K562 (cell line): ENCODE measurements around the gene RBBP4. TPM values are rescaled to one million over a fixed set of nuclear protein-coding genes. Genes with fewer than 3 reads are reported as not detected.

Experiments
- ATAC-seq: fragments of 200-7000 bp; cut with Tn5 transposase; 3 replicates; pipeline ENCODE4 v1.9.1; 2020; ENCODE audit warnings: moderate library complexity
- BruUV-seq: library from RNA; stranded (reverse); fragments of 400-500 nt; replicated peaks from 2 replicates; lab custom pipeline; 2021; lab: Mats Ljungman, UMichigan
- CTCF ChIA-PET: fragments of 300-600 bp; formaldehyde crosslinking; extraction: SDS; loops from one replicate; lab custom pipeline; 2021; ENCODE audit warnings: low intra/inter-chr PET ratio; lab: Yijun Ruan, JAX
- POLR2A ChIA-PET: fragments of 300-600, 350-650 bp; sonication (Branson Sonifier 250); formaldehyde crosslinking; extraction: SDS; loops from one replicate; lab custom pipeline; 2021; ENCODE audit warnings: antibody characterized with exemption, inconsistent platforms; lab: Yijun Ruan, JAX
- DNase-seq, 4 experiments: peaks; one replicate each; pipeline versions ENCODE4 v3.0.0 to v3.0.0-alpha.2; 2011 to 2018; ENCODE audit warnings: low spot score in 3 of 4, mixed read lengths in 3 of 4; ENCODE audit errors: extremely low read depth in 1 of 4
- FAIRE-seq: peaks from 2 replicates; lab custom pipeline; 2011; peaks lifted over from hg19 to GRCh38; lab: Jason Lieb, UNC
- H2AFZ ChIP-seq: 2 replicates; pipeline ENCODE4 v1.6.0; 2011; ENCODE audit warnings: low read depth, low read length, control low read depth, inconsistent platforms
- H3K27ac ChIP-seq: fragments of 200-600 bp; 3 replicates; pipeline ENCODE4 v1.8.0; 2011; ENCODE audit warnings: low read depth, mild to moderate bottlenecking, control low read depth, inconsistent platforms, low read length, moderate library complexity, mixed read lengths; ENCODE audit errors: extremely low read depth
- H3K27me3 ChIP-seq, 2 experiments: fragments of 300-600 bp in 1 of 2; 2 replicates in 1 of 2; 3 replicates in 1 of 2; pipeline versions ENCODE4 v1.6.0 to v1.8.0; 2011; ENCODE audit warnings: inconsistent platforms in 2 of 2, low read length in 2 of 2, mild to moderate bottlenecking in 1 of 2, mixed read lengths in 1 of 2, moderate library complexity in 1 of 2; ENCODE audit not compliant: control insufficient read depth in 2 of 2, insufficient read depth in 2 of 2
- H3K36me3 ChIP-seq: fragments of 300-600 bp; 3 replicates; pipeline ENCODE4 v1.8.0; 2011; ENCODE audit warnings: mild to moderate bottlenecking, low read length, inconsistent platforms; ENCODE audit not compliant: control insufficient read depth, insufficient read depth
- H3K4me1 ChIP-seq, 2 experiments: fragments of 200-600 bp in 1 of 2; replicated peaks in 1 of 2; 2 replicates in 1 of 2; 3 replicates in 1 of 2; pipeline versions ENCODE4 v1.5.1 to v1.8.0; 2011; ENCODE audit warnings: inconsistent platforms in 2 of 2, low read length in 2 of 2, mild to moderate bottlenecking in 1 of 2, mixed read lengths in 1 of 2, moderate library complexity in 1 of 2; ENCODE audit not compliant: control insufficient read depth in 2 of 2, insufficient read depth in 2 of 2
- H3K4me2 ChIP-seq: 2 replicates; pipeline ENCODE4 v1.6.1; 2011; ENCODE audit warnings: low read length, control low read depth, inconsistent platforms, mixed read lengths; ENCODE audit not compliant: insufficient read depth
- H3K4me3 ChIP-seq: fragments of 200-600 bp; sonication (generic), shearing (Covaris generic); 2 replicates; pipeline ENCODE4 v1.5.1; 2016; ENCODE audit warnings: control low read depth, inconsistent platforms
- H3K79me2 ChIP-seq: fragments of 200-600 bp; 3 replicates; pipeline ENCODE4 v1.8.0; 2011; ENCODE audit warnings: low read length, inconsistent platforms; ENCODE audit not compliant: control insufficient read depth, insufficient read depth
- H3K9ac ChIP-seq, 2 experiments: 2 replicates each; pipeline versions ENCODE4 v1.6.0 to v1.6.1; 2011; ENCODE audit warnings: low read depth in 2 of 2, low read length in 2 of 2, control low read depth in 1 of 2, inconsistent platforms in 1 of 2, mild to moderate bottlenecking in 1 of 2, mixed read lengths in 1 of 2; ENCODE audit not compliant: insufficient read depth in 1 of 2
- H3K9me1 ChIP-seq: one replicate; pipeline ENCODE4 v1.6.0; 2011; ENCODE audit warnings: inconsistent platforms, mild to moderate bottlenecking, low read length, moderate library complexity; ENCODE audit not compliant: control insufficient read depth, insufficient read depth
- H3K9me3 ChIP-seq: replicated peaks from 2 replicates; pipeline ENCODE4 v1.5.1; 2011; ENCODE audit warnings: low read depth, low read length, inconsistent platforms; ENCODE audit not compliant: control insufficient read depth, insufficient read depth
- H4K20me1 ChIP-seq: replicated peaks from 2 replicates; pipeline ENCODE4 v1.6.1; 2011; ENCODE audit warnings: low read length, inconsistent platforms, mixed read lengths; ENCODE audit not compliant: control insufficient read depth, insufficient read depth
- ARID3A ChIP-seq: IDR thresholded peaks from 2 replicates; pipeline ENCODE4 v1.6.1; 2012; ENCODE audit warnings: low read depth, low read length, improper control_type of control experiment, borderline replicate concordance
- BMI1 ChIP-seq: fragments of 150-350 bp; IDR thresholded peaks from 2 replicates; pipeline ENCODE4 v1.6.1; 2014; ENCODE audit warnings: low read length
- CBFA2T3 ChIP-seq: fragments of 450-650 bp; IDR thresholded peaks from 2 replicates; pipeline ENCODE4 v1.6.1; 2017
- CXXC5 ChIP-seq: fragments of 250-450 bp; sonication (Bioruptor Pico); IDR thresholded peaks from 2 replicates; pipeline ENCODE4 v1.8.0; 2022; ENCODE audit warnings: inconsistent platforms, mild to moderate bottlenecking, moderate library complexity
- DACH1 ChIP-seq: fragments of 450-650 bp; IDR thresholded peaks from 2 replicates; pipeline ENCODE4 v1.6.1; 2018; ENCODE audit not compliant: partially characterized antibody
- EGR1 ChIP-seq: fragments of 450-650 bp; conservative IDR thresholded peaks from 2 replicates; pipeline ENCODE4 v1.6.1; 2017; ENCODE audit warnings: mild to moderate bottlenecking
- EP400 ChIP-seq: fragments of 450-650 bp; IDR thresholded peaks from 2 replicates; pipeline ENCODE4 v1.6.1; 2017; ENCODE audit warnings: antibody characterized with exemption, mild to moderate bottlenecking, moderate library complexity
- KDM1A ChIP-seq, 2 experiments: fragments of 450-650 bp; IDR thresholded peaks; 2 replicates each; pipeline ENCODE4 v1.6.1; 2016; ENCODE audit warnings: mild to moderate bottlenecking in 2 of 2
- MNT ChIP-seq, 2 experiments: fragments of 450-650 bp; conservative IDR thresholded peaks; 2 replicates each; pipeline ENCODE4 v1.6.1; 2017; ENCODE audit warnings: mild to moderate bottlenecking in 2 of 2, moderate library complexity in 2 of 2
- RFX1 ChIP-seq: fragments of 450-650 bp; IDR thresholded peaks from 2 replicates; pipeline ENCODE4 v1.6.1; 2016; ENCODE audit warnings: mild to moderate bottlenecking, moderate library complexity
- SIN3A ChIP-seq, 2 experiments: fragments of 150-350 bp in 1 of 2; IDR thresholded peaks; 2 replicates each; pipeline ENCODE4 v1.6.1; 2011 to 2016; ENCODE audit warnings: borderline replicate concordance in 2 of 2, low read depth in 2 of 2, low read length in 2 of 2, mild to moderate bottlenecking in 2 of 2, moderate library complexity in 2 of 2; ENCODE audit not compliant: control insufficient read depth in 1 of 2
- TAL1 ChIP-seq: fragments of 450-650 bp; IDR thresholded peaks from 2 replicates; pipeline ENCODE4 v1.6.1; 2016; ENCODE audit warnings: mild to moderate bottlenecking
- TFAP4 ChIP-seq: sonication (generic); formaldehyde crosslinking; IDR thresholded peaks from 2 replicates; pipeline ENCODE4 v1.8.0; 2022; ENCODE audit warnings: missing genetic modification reagents, mild to moderate bottlenecking, moderate library complexity, borderline replicate concordance
- ZBTB7A ChIP-seq: IDR thresholded peaks from 2 replicates; pipeline ENCODE4 v1.6.1; 2011; ENCODE audit warnings: low read depth, mild to moderate bottlenecking, low read length, moderate library complexity, borderline replicate concordance; ENCODE audit not compliant: control insufficient read depth
- WGBS: fragments of 100-300 bp; shearing (Covaris generic); methylation state at CpG from one replicate; pipeline ENCODE4 v1.1.6; 2016; ENCODE audit warnings: low coverage, mixed read lengths; ENCODE audit not compliant: insufficient coverage; ENCODE audit errors: missing lambda C conversion rate; 5-methylcytosine and 5-hydroxymethylcytosine counted together
- in situ Hi-C: fragments of 300-500 bp; cut with MboI; formaldehyde crosslinking; loops from 4 replicates; pipeline ENCODE4 v1.15.0; 2018; ENCODE audit warnings: inconsistent platforms, mixed read lengths
- intact Hi-C: fragments of 100-400 bp; cut with micrococcal nuclease; formaldehyde crosslinking; loops from 2 replicates; pipeline ENCODE4 v1.14.2; 2022
- polyA plus RNA-seq, 8 experiments: library from polyadenylated mRNA; depleted of rRNA in 4 of 8; stranded (reverse) in 5 of 8; unstranded in 3 of 8; fragments of >200 nt; fragmentation: Nextera tagmentation in 2 of 8; fragmentation: Illumina TruSeq in 1 of 8; extraction: Ambion mirVana in 2 of 8; extraction: Trizol in 1 of 8; gene quantifications; 2 replicates each; pipeline versions ENCODE4 v1.2.1 to v1.2.3, GENCODE V29; 2011 to 2014; ENCODE audit warnings: inconsistent platforms in 1 of 8, missing spikeins in 1 of 8
- total RNA-seq, 7 experiments: library from RNA; depleted of rRNA in 6 of 7; stranded (reverse); fragments of >200 nt in 6 of 7; fragmentation: Illumina TruSeq in 2 of 7; extraction: Trizol in 2 of 7; gene quantifications; 2 replicates each; pipeline versions ENCODE4 v1.2.1 to v1.2.3, GENCODE V29; 2011 to 2021; ENCODE audit warnings: low replicate concordance in 1 of 7
- TF ChIP-seq, protein P1 (sequence below), 3 experiments: IDR thresholded peaks in 2 of 3; conservative IDR thresholded peaks in 1 of 3; 2 replicates each; pipeline ENCODE4 v1.5.1; 2011 to 2012; ENCODE audit warnings: low read length in 3 of 3, mild to moderate bottlenecking in 3 of 3, control low read depth in 2 of 3, improper control_type of control experiment in 1 of 3, inconsistent platforms in 1 of 3, low read depth in 1 of 3, mixed read lengths in 1 of 3, moderate library complexity in 1 of 3; ENCODE audit not compliant: insufficient read depth in 2 of 3

RBBP4 gene
- total and polyA plus RNA-seq, 9 of the 15 experiments (the other 6 are each of a cell fraction or from before 2014, with no cell fraction given): 185 to 409 (median 259) TPM

DNA sequence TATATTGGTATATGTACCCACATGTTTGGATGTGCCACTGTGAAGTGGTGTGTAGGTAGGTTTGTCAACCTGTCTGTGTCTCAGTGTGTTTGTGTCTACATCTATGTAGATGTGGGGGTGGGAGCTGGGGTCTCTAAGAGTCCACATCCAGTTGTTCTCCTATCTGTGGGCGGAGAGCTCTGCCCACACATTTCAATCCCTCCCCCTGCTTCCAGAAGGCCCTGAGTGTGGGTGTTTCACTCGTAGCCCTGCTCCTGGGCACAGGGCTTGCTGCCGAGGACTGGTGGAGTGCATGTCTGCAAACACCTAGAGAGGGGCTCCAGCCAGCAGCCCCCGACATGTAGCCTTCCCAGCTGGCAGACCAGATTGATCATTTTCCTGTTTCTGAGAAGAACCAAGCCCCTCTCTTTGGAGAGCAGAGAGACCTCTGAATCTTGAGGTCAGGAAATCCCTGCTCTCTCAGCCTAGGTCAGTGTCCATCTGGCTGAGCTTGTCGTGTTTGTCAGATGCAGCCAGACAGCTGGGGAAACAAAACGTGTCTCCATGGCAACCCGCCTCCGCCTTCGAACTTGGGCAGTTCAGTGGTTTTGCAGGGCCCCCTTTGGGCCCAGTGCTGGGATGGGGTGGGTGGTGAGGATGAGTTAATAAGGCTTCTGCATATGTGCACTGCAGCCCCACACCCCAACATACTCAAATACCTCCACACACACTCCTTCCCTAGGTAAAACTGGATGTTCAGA is 82.7 kb downstream of the RBBP4 start:
- no TSS peak for BruUV-seq
- ChIA-PET CTCF (no interaction called here), POLR2A (interaction anchor here (0.6 to 1.1 kb wide), 5 partner anchors 16 to 139 kb away, joined by 3 to 4 read pairs (median 3); no protein-coding TSS in a partner anchor)
- H2AFZ ChIP-seq: no peak overlapping the region
- H3K9me1 ChIP-seq: no peaks in the 10 kb centered on the region
- H4K20me1 ChIP-seq: no peaks in the 10 kb centered on the region
- no peak overlapping the region for H3K27ac ChIP-seq
- no peaks in the 10 kb centered on the region for H3K79me2 ChIP-seq
- H3K9me3 ChIP-seq: no peaks in the 10 kb centered on the region
- in situ Hi-C loops: no loop called here
- ATAC-seq: peak; percentile 47
- intact Hi-C loops: no loop called here
- peaks cover 12 to 18% of the 10 kb centered on the region in 2 experiments; a peak in 3 of 5 replicates for H3K4me1 ChIP-seq
- no peaks in the 10 kb centered on the region for H3K27me3 ChIP-seq
- H3K9ac ChIP-seq: peak overlapping the region in 1 of 2 experiments; percentile 61; a peak in 2 of 4 replicates
- no peak overlapping the region for H3K4me3 ChIP-seq
- H3K36me3 ChIP-seq: no peaks in the 10 kb centered on the region
- no peak overlapping the region for H3K4me2 ChIP-seq
- 32% methylated on average over 9 of the region's 9 CpGs for WGBS
- peak; percentile 82 for FAIRE-seq
- peak in 3 of 4 experiments; percentile 56 to 77 (median 69) for DNase-seq
- TF ChIP-seq BMI1: peak; percentile 46; the same call in 1 of the 2 replicates
- TF ChIP-seq, protein P1, sequence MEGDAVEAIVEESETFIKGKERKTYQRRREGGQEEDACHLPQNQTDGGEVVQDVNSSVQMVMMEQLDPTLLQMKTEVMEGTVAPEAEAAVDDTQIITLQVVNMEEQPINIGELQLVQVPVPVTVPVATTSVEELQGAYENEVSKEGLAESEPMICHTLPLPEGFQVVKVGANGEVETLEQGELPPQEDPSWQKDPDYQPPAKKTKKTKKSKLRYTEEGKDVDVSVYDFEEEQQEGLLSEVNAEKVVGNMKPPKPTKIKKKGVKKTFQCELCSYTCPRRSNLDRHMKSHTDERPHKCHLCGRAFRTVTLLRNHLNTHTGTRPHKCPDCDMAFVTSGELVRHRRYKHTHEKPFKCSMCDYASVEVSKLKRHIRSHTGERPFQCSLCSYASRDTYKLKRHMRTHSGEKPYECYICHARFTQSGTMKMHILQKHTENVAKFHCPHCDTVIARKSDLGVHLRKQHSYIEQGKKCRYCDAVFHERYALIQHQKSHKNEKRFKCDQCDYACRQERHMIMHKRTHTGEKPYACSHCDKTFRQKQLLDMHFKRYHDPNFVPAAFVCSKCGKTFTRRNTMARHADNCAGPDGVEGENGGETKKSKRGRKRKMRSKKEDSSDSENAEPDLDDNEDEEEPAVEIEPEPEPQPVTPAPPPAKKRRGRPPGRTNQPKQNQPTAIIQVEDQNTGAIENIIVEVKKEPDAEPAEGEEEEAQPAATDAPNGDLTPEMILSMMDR (IDR thresholded peaks at IDR 0.05 in 2 of 3, conservative IDR thresholded peaks at IDR 0.05 in 1 of 3; ENCODE audit: insufficient read depth in 2 of 3, low read depth in 1 of 3, low read length in 3 of 3): 0 out of 6 replicates have a peak, but pooled peaks of 1 of the 3 experiments have one; percentile 11
- peak; percentile 95 for TF ChIP-seq RFX1
- 0 out of 2 replicates have a peak, but pooled peaks have one; percentile 54 for TF ChIP-seq CXXC5 (CRISPR knock-in tag)
- TF ChIP-seq EP400: no peak
- TF ChIP-seq ZBTB7A: peak; percentile 21; the same call in 1 of the 2 replicates
- peak; percentile 7; the same call in 1 of the 2 replicates for TF ChIP-seq TAL1
- TF ChIP-seq ARID3A: no peak
- TF ChIP-seq DACH1: peak; percentile 71
- peak; percentile 74 to 82 for TF ChIP-seq KDM1A (IDR thresholded peaks at IDR 0.05)
- peak; percentile 80 for TF ChIP-seq CBFA2T3
- TF ChIP-seq TFAP4 (CRISPR knock-in tag): peak; percentile 95
- peak; percentile 88 for TF ChIP-seq EGR1
- peak in 1 of 2 experiments; percentile 55; a peak in 1 of 4 replicates for TF ChIP-seq SIN3A (IDR thresholded peaks at IDR 0.05; ENCODE audit: borderline replicate concordance in 2 of 2, control insufficient read depth in 1 of 2, low read depth in 2 of 2, low read length in 2 of 2)
- 0 out of 4 replicates have a peak, but pooled peaks of 1 of the 2 experiments have one; percentile 15 for TF ChIP-seq MNT (conservative IDR thresholded peaks at IDR 0.05)
